B cell (primary cell): ENCODE results near the gene MGAT5. TPM values are rescaled to one million over a fixed set of nuclear protein-coding genes. Genes with fewer than 3 reads are reported as not detected.

Experiments used
- ATAC-seq: fragments of 200-7000 bp; cut with Tn5 transposase; one replicate; pipeline ENCODE4 v1.10.0; 2021; ENCODE audit warnings: low read depth, mild to moderate bottlenecking, moderate number of reproducible peaks, moderate library complexity
- CTCF ChIA-PET: fragments of 350-600 bp; sonication (Branson Sonifier 250); formaldehyde crosslinking; loops from one replicate; lab custom pipeline; 2021; ENCODE audit warnings: antibody characterized with exemption, inconsistent platforms; lab: Charles Lee
- POLR2A ChIA-PET: fragments of 350-600 bp; sonication (Branson Sonifier 250); formaldehyde crosslinking; loops from one replicate; lab custom pipeline; 2021; ENCODE audit warnings: antibody characterized with exemption; lab: Charles Lee
- DNase-seq: peaks from one replicate; pipeline ENCODE4 v3.0.0; 2013
- H2AFZ ChIP-seq: 2 replicates; pipeline ENCODE4 v1.6.1; 2012; ENCODE audit warnings: mild to moderate bottlenecking, low read depth, low read length; ENCODE audit not compliant: insufficient read depth, poor library complexity, severe bottlenecking
- H3K27ac ChIP-seq, 2 donors: 1 replicate in 1 of 2; 2 replicates in 1 of 2; pipeline ENCODE4 v1.5.1; 2012 to 2013; ENCODE audit warnings: low read length in 2 of 2, mild to moderate bottlenecking in 2 of 2, moderate library complexity in 1 of 2
- H3K27me3 ChIP-seq, 4 experiments: fragments of 200-600 bp in 1 of 4; sonication (generic) in 1 of 4; replicated peaks in 1 of 4; 1 replicate in 2 of 4; 2 replicates in 2 of 4; pipeline versions ENCODE4 v1.6.1 to v1.7.0; 2013 to 2016; ENCODE audit warnings: low read length in 3 of 4, mild to moderate bottlenecking in 2 of 4, mixed read lengths in 1 of 4, moderate library complexity in 1 of 4; ENCODE audit not compliant: insufficient read depth in 4 of 4, control insufficient read depth in 3 of 4; ENCODE audit errors: control extremely low read depth in 1 of 4
- H3K36me3 ChIP-seq, 2 experiments: replicated peaks in 1 of 2; 1 replicate in 1 of 2; 2 replicates in 1 of 2; pipeline versions ENCODE4 v1.6.1 to v1.7.1; 2013; ENCODE audit warnings: low read length in 1 of 2; ENCODE audit not compliant: insufficient read depth in 2 of 2, control insufficient read depth in 1 of 2; ENCODE audit errors: control extremely low read depth in 1 of 2, extremely low read depth in 1 of 2
- H3K4me1 ChIP-seq, 2 donors: fragments of 200-600 bp in 1 of 2; sonication (generic) in 1 of 2; 1 replicate in 1 of 2; 2 replicates in 1 of 2; pipeline versions ENCODE4 v1.5.1 to v1.6.1; 2013 to 2017; ENCODE audit warnings: low read length in 2 of 2; ENCODE audit not compliant: control insufficient read depth in 2 of 2, insufficient read depth in 2 of 2
- H3K4me2 ChIP-seq: replicated peaks from 2 replicates; pipeline ENCODE3; 2012; ENCODE audit warnings: mild to moderate bottlenecking, low read depth, low read length; ENCODE audit not compliant: poor library complexity, severe bottlenecking
- H3K4me3 ChIP-seq, 5 experiments: fragments of 200-600 bp in 1 of 5; sonication (generic) in 1 of 5; 1 replicate in 3 of 5; 2 replicates in 2 of 5; pipeline versions ENCODE4 v1.5.1 to v1.7.0; 2011 to 2016; ENCODE audit warnings: low read length in 4 of 5, mild to moderate bottlenecking in 4 of 5, low read depth in 2 of 5, control low read depth in 1 of 5, moderate library complexity in 1 of 5; ENCODE audit not compliant: insufficient read depth in 1 of 5; ENCODE audit errors: control extremely low read depth in 1 of 5, extremely low read depth in 1 of 5
- H3K79me2 ChIP-seq: fragments of 200-600 bp; sonication (generic); one replicate; pipeline ENCODE4 v1.6.0; 2016; ENCODE audit warnings: low read length; ENCODE audit not compliant: control insufficient read depth, insufficient read depth
- H3K9ac ChIP-seq: fragments of 200-600 bp; sonication (generic); 2 replicates; pipeline ENCODE4 v1.6.1; 2017; ENCODE audit warnings: mild to moderate bottlenecking, low read length, moderate library complexity
- H3K9me3 ChIP-seq, 3 donors: one replicate each; pipeline versions ENCODE4 v1.6.1 to v1.7.1; 2013; ENCODE audit warnings: low read length in 2 of 3; ENCODE audit not compliant: control insufficient read depth in 2 of 3, insufficient read depth in 1 of 3; ENCODE audit errors: control extremely low read depth in 1 of 3
- H4K20me1 ChIP-seq: 2 replicates; pipeline ENCODE4 v1.6.0; 2012; ENCODE audit warnings: mild to moderate bottlenecking, low read length; ENCODE audit not compliant: insufficient read depth, control insufficient read depth, poor library complexity, severe bottlenecking
- H3K27ac Mint-ChIP-seq: one replicate; pipeline ENCODE4 v1.8.0; 2021; ENCODE audit warnings: mixed read lengths
- H3K27me3 Mint-ChIP-seq: one replicate; pipeline ENCODE4 v1.8.0; 2021; ENCODE audit warnings: mixed read lengths
- H3K4me1 Mint-ChIP-seq: one replicate; pipeline ENCODE4 v1.8.0; 2021; ENCODE audit warnings: mixed read lengths
- H3K4me3 Mint-ChIP-seq: one replicate; pipeline ENCODE4 v1.8.0; 2021; ENCODE audit warnings: mixed read lengths
- H3K9me3 Mint-ChIP-seq: one replicate; pipeline ENCODE4 v1.8.0; 2022; ENCODE audit warnings: mixed read lengths; ENCODE audit not compliant: insufficient read depth
- EZH2 ChIP-seq: IDR thresholded peaks from 2 replicates; pipeline ENCODE4 v1.6.1; 2012; ENCODE audit warnings: borderline replicate concordance, low read depth, mild to moderate bottlenecking, moderate library complexity, low read length; ENCODE audit not compliant: insufficient read depth, poor library complexity, severe bottlenecking
- WGBS: methylation state at CpG from one replicate; pipeline ENCODE4 v1.1.5; 2013; ENCODE audit warnings: missing lambda C conversion rate; ENCODE audit not compliant: insufficient coverage; 5-methylcytosine and 5-hydroxymethylcytosine counted together
- intact Hi-C: fragments of 100-400 bp; cut with micrococcal nuclease; formaldehyde crosslinking; loops from one replicate; pipeline ENCODE4 v1.10.0; 2022
- polyA plus RNA-seq: library from polyadenylated mRNA; depleted of rRNA; stranded (reverse); fragments of >200 nt; gene quantifications from 2 replicates; pipeline ENCODE4 v1.2.3, GENCODE V29; 2012
- total RNA-seq, 2 donors: library from RNA; stranded (reverse); fragments of 120-200 nt in 1 of 2; gene quantifications; 1 replicate in 1 of 2; 2 replicates in 1 of 2; pipeline versions ENCODE4 v1.2.3 to v1.2.4, GENCODE V29; 2013 to 2022
- TF ChIP-seq, protein P1 (sequence below): fragments of 200-600 bp; IDR thresholded peaks from one replicate; pipeline ENCODE4 v1.8.0; 2022; ENCODE audit warnings: antibody characterized with exemption, mild to moderate bottlenecking

Gene MGAT5
- total and polyA plus RNA-seq, 2 donors (not counting 1 experiment from before 2014, with no cell fraction given), result 27.2 to 184 TPM

DNA sequence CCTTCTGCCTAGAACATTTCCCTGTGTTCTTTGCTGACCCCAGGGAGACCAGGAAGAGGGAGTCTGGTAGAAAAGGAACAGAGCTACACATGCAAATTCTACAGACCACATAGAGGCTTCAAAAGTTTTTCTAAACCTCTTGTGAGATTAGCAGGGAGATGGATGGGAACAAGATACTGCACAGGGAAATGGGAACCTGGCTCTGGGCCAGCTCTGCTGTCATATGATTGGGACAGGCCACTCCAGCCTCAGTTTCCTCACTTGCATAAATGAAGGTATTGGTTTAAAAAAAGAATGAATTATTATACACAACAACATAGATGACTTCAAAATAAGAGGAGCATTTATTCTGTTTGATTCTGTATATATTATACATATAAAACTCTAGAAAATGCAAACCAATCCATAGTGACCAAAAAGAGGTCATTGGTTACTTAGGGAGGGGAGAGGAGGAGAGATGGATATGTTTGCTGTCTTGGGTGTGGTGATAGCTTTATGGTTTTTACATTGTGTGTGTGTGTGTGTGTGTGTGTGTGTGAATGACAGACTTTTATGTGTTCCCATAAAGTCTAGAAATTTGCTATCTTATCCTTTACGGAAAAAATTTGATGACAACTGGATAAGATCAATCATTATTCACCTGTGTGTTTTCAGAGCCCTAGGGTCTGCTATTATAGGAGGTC is 115.5 kb downstream of the MGAT5 start:
- ChIA-PET POLR2A (no interaction called here), CTCF (interaction anchor here (0.7 to 2.0 kb wide), 5 partner anchors 10 to 251 kb away, joined by 3 to 8 read pairs (median 5); no protein-coding TSS in a partner anchor)
- TF ChIP-seq EZH2, result no peak
- TF ChIP-seq, protein P1, sequence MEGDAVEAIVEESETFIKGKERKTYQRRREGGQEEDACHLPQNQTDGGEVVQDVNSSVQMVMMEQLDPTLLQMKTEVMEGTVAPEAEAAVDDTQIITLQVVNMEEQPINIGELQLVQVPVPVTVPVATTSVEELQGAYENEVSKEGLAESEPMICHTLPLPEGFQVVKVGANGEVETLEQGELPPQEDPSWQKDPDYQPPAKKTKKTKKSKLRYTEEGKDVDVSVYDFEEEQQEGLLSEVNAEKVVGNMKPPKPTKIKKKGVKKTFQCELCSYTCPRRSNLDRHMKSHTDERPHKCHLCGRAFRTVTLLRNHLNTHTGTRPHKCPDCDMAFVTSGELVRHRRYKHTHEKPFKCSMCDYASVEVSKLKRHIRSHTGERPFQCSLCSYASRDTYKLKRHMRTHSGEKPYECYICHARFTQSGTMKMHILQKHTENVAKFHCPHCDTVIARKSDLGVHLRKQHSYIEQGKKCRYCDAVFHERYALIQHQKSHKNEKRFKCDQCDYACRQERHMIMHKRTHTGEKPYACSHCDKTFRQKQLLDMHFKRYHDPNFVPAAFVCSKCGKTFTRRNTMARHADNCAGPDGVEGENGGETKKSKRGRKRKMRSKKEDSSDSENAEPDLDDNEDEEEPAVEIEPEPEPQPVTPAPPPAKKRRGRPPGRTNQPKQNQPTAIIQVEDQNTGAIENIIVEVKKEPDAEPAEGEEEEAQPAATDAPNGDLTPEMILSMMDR, result no peak
- no peaks in the 10 kb centered on the region for H3K27me3 ChIP-seq
- H3K27ac Mint-ChIP-seq, result peak overlapping the region; percentile 75
- ATAC-seq, result no peak
- no peaks in the 10 kb centered on the region for H3K27me3 Mint-ChIP-seq
- H3K4me1 Mint-ChIP-seq, result peaks cover 37% of the 10 kb centered on the region
- no peak overlapping the region for H3K4me3 Mint-ChIP-seq
- no CpG with 5 or more reads among the region's 1 CpG for WGBS
- H3K9ac ChIP-seq, result no peak overlapping the region
- no peak overlapping the region for H3K4me2 ChIP-seq
- peaks cover 12% of the 10 kb centered on the region for H4K20me1 ChIP-seq
- peak overlapping the region in 1 of 2 donors; percentile 28 for H3K27ac ChIP-seq
- intact Hi-C loops, result no loop called here
- H2AFZ ChIP-seq, result no peak overlapping the region
- H3K9me3 ChIP-seq, result no peaks in the 10 kb centered on the region
- peaks cover 74% of the 10 kb centered on the region for H3K79me2 ChIP-seq
- no peak for DNase-seq
- peaks cover 22 to 96% of the 10 kb centered on the region in 2 experiments for H3K36me3 ChIP-seq
- H3K4me3 ChIP-seq, result no peak overlapping the region
- H3K4me1 ChIP-seq, result peaks cover 19 to 27% of the 10 kb centered on the region in 2 donors
- no peaks in the 10 kb centered on the region for H3K9me3 Mint-ChIP-seq

DNA sequence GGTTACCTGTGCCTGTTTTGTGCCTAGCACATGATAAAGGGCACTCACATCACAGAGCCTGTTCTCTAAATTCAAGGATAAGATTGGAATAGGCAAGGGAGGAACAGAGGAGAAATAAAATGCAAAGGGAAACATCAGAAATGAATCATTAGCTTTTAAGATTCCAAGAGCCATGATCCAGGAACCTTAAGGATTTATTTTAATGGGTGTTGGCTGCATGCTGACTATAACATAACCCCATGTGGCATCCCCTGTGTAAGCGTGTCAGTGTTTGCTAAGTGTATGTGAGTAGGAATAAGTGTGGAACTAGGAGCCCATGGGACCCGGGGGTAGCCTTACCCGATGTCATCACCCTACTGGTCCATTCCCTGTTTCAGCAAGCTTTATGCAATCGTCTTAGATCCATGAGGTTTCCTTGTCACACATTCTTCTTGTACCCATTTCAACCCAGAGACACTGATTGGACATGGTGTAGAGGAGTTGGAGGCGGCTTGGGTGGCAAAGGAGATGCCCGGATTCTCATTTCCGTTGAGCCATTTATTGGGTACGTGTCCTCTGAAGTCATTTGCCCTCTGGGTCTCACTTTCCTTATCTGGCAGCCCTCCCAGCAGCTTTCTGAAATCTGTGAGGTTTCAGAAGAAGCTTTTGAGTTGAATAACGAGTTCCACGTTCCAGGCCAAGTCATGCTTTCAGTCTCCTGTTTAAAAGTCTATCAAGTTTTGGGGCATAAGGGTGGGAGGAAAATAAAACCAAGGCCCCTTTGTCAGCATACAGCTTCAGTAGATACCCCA is 117.0 kb downstream of the MGAT5 start:
- H3K79me2 ChIP-seq, result peaks cover 78% of the 10 kb centered on the region
- ChIA-PET POLR2A (no interaction called here), CTCF (interaction anchor here (0.6 to 1.6 kb wide), 5 partner anchors 21 to 252 kb away, joined by 3 to 5 read pairs (median 4); no protein-coding TSS in a partner anchor)
- H3K27me3 ChIP-seq, result no peaks in the 10 kb centered on the region
- Mint-ChIP-seq H3K9me3 (no peaks in the 10 kb centered on the region), H3K4me1 (peaks cover 35% of the 10 kb centered on the region), H3K4me3 (no peak overlapping the region), H3K27me3 (no peaks in the 10 kb centered on the region), H3K27ac (no peak overlapping the region)
- TF ChIP-seq, protein P1, result no peak
- TF ChIP-seq EZH2, result no peak
- no peak overlapping the region for H3K4me3 ChIP-seq
- 94% methylated on average over 5 of the region's 10 CpGs for WGBS
- ATAC-seq (no peak), DNase-seq (no peak)
- H4K20me1 ChIP-seq, result peaks cover 15% of the 10 kb centered on the region
- H3K4me1 ChIP-seq, result peaks cover 19 to 27% of the 10 kb centered on the region in 2 donors
- H3K27ac ChIP-seq, result peak overlapping the region in 1 of 2 donors; percentile 40
- no peak overlapping the region for H2AFZ ChIP-seq
- H3K36me3 ChIP-seq, result peaks cover 22 to 94% of the 10 kb centered on the region in 2 experiments
- H3K9ac ChIP-seq, result no peak overlapping the region
- no peaks in the 10 kb centered on the region for H3K9me3 ChIP-seq
- intact Hi-C loops, result no loop called here
- H3K4me2 ChIP-seq, result no peak overlapping the region
